ENCODE measurements around the gene TERT.

The TERT gene

GRCh38 chr5:1337489-1338195 is 42.8 kb upstream of the TERT start:
- TF ChIP-seq ZNF565 (CRISPR knock-in tag; conservative IDR thresholded peaks at IDR 0.05; ENCODE audit: low read depth), result no peak
- ATAC-seq, result no peak

DNA sequence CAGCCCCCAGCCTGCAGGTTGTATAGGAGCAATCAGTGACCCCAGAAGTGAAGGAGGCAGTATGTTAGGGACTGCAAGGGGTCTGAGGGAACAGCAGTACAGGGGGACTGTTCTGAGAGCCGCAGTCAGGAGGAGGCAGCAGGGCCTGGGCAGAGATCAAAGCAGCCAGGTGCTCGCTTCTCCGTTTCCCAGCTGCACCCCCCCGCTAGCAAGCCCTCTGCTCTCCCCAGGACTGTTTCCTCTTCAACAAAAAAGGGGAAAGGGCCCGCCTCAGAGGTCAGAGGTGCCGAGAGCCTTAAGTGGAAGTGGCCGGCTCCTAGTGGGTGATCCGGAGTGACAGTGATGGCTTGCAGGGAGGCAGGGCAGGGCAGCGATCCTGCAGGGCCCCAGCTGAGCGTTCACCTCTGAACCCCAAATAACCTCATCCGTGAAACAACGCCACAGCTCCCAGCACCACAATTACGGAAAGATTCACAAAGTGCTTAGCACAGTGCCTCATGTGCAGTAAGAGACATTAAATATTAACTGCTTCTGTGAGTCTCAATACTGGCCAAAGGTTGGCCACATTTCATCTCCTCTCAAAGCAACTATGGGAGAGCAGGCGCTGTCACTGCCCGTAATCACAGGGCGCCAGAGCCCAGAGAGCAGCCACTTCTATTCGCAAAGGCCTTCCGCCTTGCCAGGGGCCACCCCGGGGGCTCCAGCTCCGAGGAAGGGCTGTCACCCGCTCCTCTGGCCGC is 42.1 kb upstream of the TERT start:
- no peak for ATAC-seq
- TF ChIP-seq CSRNP3 (CRISPR knock-in tag; IDR thresholded peaks at IDR 0.05), result no peak
- TF ChIP-seq BACH2 (CRISPR knock-in tag; IDR thresholded peaks at IDR 0.05; ENCODE audit: borderline replicate concordance), result no peak
- TF ChIP-seq TCF4 (CRISPR knock-in tag; IDR thresholded peaks at IDR 0.05; ENCODE audit: borderline replicate concordance), result no peak
- TF ChIP-seq ESRRG (CRISPR knock-in tag; IDR thresholded peaks at IDR 0.05), result no peak
- TF ChIP-seq ARNTL (CRISPR knock-in tag; IDR thresholded peaks at IDR 0.05; ENCODE audit: borderline replicate concordance, low read depth), result no peak
- TF ChIP-seq POU6F1 (CRISPR knock-in tag; IDR thresholded peaks at IDR 0.05; ENCODE audit: borderline replicate concordance, low read depth), result no peak
- TF ChIP-seq OSR1 (CRISPR knock-in tag; IDR thresholded peaks at IDR 0.05), result no peak
- TF ChIP-seq GLIS3 (CRISPR knock-in tag; IDR thresholded peaks at IDR 0.05), result no peak
- TF ChIP-seq, protein P1, sequence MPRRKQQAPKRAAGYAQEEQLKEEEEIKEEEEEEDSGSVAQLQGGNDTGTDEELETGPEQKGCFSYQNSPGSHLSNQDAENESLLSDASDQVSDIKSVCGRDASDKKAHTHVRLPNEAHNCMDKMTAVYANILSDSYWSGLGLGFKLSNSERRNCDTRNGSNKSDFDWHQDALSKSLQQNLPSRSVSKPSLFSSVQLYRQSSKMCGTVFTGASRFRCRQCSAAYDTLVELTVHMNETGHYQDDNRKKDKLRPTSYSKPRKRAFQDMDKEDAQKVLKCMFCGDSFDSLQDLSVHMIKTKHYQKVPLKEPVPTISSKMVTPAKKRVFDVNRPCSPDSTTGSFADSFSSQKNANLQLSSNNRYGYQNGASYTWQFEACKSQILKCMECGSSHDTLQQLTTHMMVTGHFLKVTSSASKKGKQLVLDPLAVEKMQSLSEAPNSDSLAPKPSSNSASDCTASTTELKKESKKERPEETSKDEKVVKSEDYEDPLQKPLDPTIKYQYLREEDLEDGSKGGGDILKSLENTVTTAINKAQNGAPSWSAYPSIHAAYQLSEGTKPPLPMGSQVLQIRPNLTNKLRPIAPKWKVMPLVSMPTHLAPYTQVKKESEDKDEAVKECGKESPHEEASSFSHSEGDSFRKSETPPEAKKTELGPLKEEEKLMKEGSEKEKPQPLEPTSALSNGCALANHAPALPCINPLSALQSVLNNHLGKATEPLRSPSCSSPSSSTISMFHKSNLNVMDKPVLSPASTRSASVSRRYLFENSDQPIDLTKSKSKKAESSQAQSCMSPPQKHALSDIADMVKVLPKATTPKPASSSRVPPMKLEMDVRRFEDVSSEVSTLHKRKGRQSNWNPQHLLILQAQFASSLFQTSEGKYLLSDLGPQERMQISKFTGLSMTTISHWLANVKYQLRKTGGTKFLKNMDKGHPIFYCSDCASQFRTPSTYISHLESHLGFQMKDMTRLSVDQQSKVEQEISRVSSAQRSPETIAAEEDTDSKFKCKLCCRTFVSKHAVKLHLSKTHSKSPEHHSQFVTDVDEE (CRISPR knock-in tag; IDR thresholded peaks at IDR 0.05), result no peak

GRCh38 chr5:1336106-1336561 is 41.3 kb upstream of the TERT start:
- TF ChIP-seq ARNTL (CRISPR knock-in tag; IDR thresholded peaks at IDR 0.05; ENCODE audit: borderline replicate concordance, low read depth) (no peak), ISL1 (CRISPR knock-in tag; IDR thresholded peaks at IDR 0.05) (no peak), POU6F1 (CRISPR knock-in tag; IDR thresholded peaks at IDR 0.05; ENCODE audit: borderline replicate concordance, low read depth) (no peak), CSRNP3 (CRISPR knock-in tag; IDR thresholded peaks at IDR 0.05) (no peak), SNAI2 (CRISPR knock-in tag; IDR thresholded peaks at IDR 0.05) (no peak), ZC3H10 (CRISPR knock-in tag; IDR thresholded peaks at IDR 0.05) (no peak), ZFP3 (CRISPR knock-in tag; IDR thresholded peaks at IDR 0.05) (no peak), PPARA (CRISPR knock-in tag; IDR thresholded peaks at IDR 0.05; ENCODE audit: borderline replicate concordance) (no peak), ZFP30 (CRISPR knock-in tag; IDR thresholded peaks at IDR 0.05) (no peak), BACH2 (CRISPR knock-in tag; IDR thresholded peaks at IDR 0.05; ENCODE audit: borderline replicate concordance) (no peak)
- TF ChIP-seq, protein P1 (CRISPR knock-in tag; IDR thresholded peaks at IDR 0.05), result no peak
- no peak for ATAC-seq

All from SK-N-SH treated with all-trans-retinoic acid at 6 μM for 48 hours (cell line).